Heart left ventricle (tissue), 16 donors: Measurements from ENCODE around the gene BBS5. TPM values are rescaled to one million over a fixed set of nuclear protein-coding genes. Genes with fewer than 3 reads are reported as not detected.
A peak's percentile ranks its signal among the peaks of the same experiment; 100 is the strongest.
"Not testable (repeated sequence)": the region's sequence is repeated elsewhere in the genome, so short reads cannot be mapped to it uniquely, and the experiment has no call there.

ENCODE experiments used
- ATAC-seq, 4 donors: fragments of 200-7000 bp; cut with Tn5 transposase; one replicate each; pipeline ENCODE4 v1.9.1; 2020 to 2022; ENCODE audit warnings: moderate library complexity in 4 of 4, mild to moderate bottlenecking in 3 of 4, moderate number of reproducible peaks in 1 of 4
- DNase-seq, 5 donors: peaks; one replicate each; pipeline ENCODE4 v3.0.0-alpha.2; 2020
- H3K27ac ChIP-seq, 12 donors: fragments of 200-600 bp; sonication (generic) in 4 of 12; one replicate each; pipeline versions ENCODE4 v1.5.0 to v1.8.0; 2016 to 2022; ENCODE audit warnings: mild to moderate bottlenecking in 2 of 12
- H3K27me3 ChIP-seq, 9 donors: fragments of 200-600 bp; sonication (generic) in 2 of 9; one replicate each; pipeline versions ENCODE4 v1.5.1 to v1.8.0; 2016 to 2022; ENCODE audit warnings: mild to moderate bottlenecking in 3 of 9
- H3K36me3 ChIP-seq, 9 donors: fragments of 200-600 bp; sonication (generic) in 2 of 9; one replicate each; pipeline versions ENCODE4 v1.5.0 to v1.8.0; 2018 to 2022; ENCODE audit warnings: mild to moderate bottlenecking in 2 of 9
- H3K4me1 ChIP-seq, 12 donors: fragments of 200-600 bp; sonication (generic) in 4 of 12; one replicate each; pipeline versions ENCODE4 v1.5.0 to v1.8.0; 2016 to 2022; ENCODE audit warnings: mild to moderate bottlenecking in 3 of 12
- H3K4me3 ChIP-seq, 12 donors: fragments of 200-600 bp; sonication (generic) in 4 of 12; one replicate each; pipeline versions ENCODE4 v1.5.0 to v1.8.0; 2017 to 2022; ENCODE audit warnings: mild to moderate bottlenecking in 9 of 12, moderate library complexity in 4 of 12
- H3K9me3 ChIP-seq, 12 donors: fragments of 200-600 bp; sonication (generic) in 4 of 12; one replicate each; pipeline versions ENCODE4 v1.5.0 to v1.8.0; 2016 to 2022; ENCODE audit warnings: mild to moderate bottlenecking in 1 of 12
- CTCF ChIP-seq, 12 donors: fragments of 200-600 bp; sonication (generic) in 4 of 12; IDR thresholded peaks; one replicate each; pipeline versions ENCODE4 v1.5.0 to v1.8.0; 2018 to 2022; ENCODE audit warnings: antibody characterized with exemption in 12 of 12, mild to moderate bottlenecking in 5 of 12
- POLR2A ChIP-seq, 2 donors: fragments of 450-650 bp; IDR thresholded peaks; one replicate each; pipeline ENCODE4 v1.6.1; 2017; ENCODE audit warnings: antibody characterized with exemption in 2 of 2, mild to moderate bottlenecking in 2 of 2, moderate library complexity in 2 of 2
- WGBS, 4 donors: extraction: QIAGEN DNeasy Blood & Tissue Kit in 2 of 4; methylation state at CpG; one replicate each; pipeline versions ENCODE4 v1.1.5 to v1.1.7; 2013 to 2018; 5-methylcytosine and 5-hydroxymethylcytosine counted together
- intact Hi-C, 10 donors: fragments of 100-400 bp; cut with DNase I; formaldehyde crosslinking; loops; one replicate each; pipeline versions ENCODE4 v1.11.1 to v1.14.2; 2022
- polyA plus RNA-seq, 2 donors: library from polyadenylated mRNA; stranded (reverse); fragments of 200-250 nt; gene quantifications; one replicate each; pipeline ENCODE4 v1.2.3, GENCODE V29; 2013
- total RNA-seq, 9 donors: library from RNA; depleted of rRNA in 2 of 9; stranded (reverse); fragments of >200 nt in 2 of 9; fragmentation: NEBNext Ultra II Directional in 3 of 9; extraction: Animal tissue kit (Norgen Biotek cat#: 25700) in 3 of 9; gene quantifications; one replicate each; pipeline versions ENCODE4 v1.1.0 to v1.2.4, GENCODE V29; 2016 to 2023
- donor health status: ischemic (EF 13 %, LVEDD 7.1; RV severe dilation, severe dysfunction).
- donor health status: healthy with polysubstance abuse.
- donor health status: DM: no; HTN: yes; CAD: no.
- donor health status: DM: no; HTN: no; CAD: no.
- donor health status: ischemic (EF 25% LVEDD 6.9; RV normal size, moderate dysfunction).
- donor health status: ischemic (EF 25% LVEDD 5.7; RV mildly dilated, moderate dysfunction).
- donor health status: healthy.
- donor health status: DM: yes; HTN: yes; CAD: no.
- donor health status: ischemic (EF 35%, LVEDD 5.7; RV mildly dilated, moderate dysfunction).
- donor health status: nonischemic (EF 11% LVEDD 7.7; RV severe dilation, severe dysfunction).
- donor health status: DM: yes; HTN: yes; CAD: no.
- donor health status: PGD.
- donor health status: ischemic (EF 29% LVEDD 5.4; RV normal size, mild dysfunction).
- donor health status: nonischemic (EF 23%, LVEDD 6.1; RV moderate dilation, normal function).

Gene BBS5
- total and polyA plus RNA-seq, 11 donors: 4.4 to 9.5 (median 7.9) TPM

DNA sequence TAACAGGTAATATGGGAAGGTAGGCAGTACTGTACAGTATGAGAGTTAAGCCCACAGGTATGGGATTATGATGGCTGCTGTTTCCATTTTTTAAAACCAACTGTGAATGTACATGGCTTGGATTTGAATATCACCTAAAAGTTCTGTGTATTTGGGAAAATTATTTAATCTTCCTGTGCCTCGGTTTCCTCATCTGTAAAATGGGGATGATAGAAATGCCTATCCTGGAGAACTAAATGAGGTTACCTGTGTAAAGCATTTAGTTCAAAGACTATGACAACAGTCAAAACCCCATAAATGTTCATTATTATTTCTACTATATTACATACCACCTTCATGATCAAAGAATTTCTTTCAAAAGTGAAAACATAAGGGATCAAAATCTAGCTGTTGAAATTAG is 33.8 kb downstream of the BBS5 start:
- no peak for TF ChIP-seq POLR2A (IDR thresholded peaks at IDR 0.05)
- no peak for TF ChIP-seq CTCF (IDR thresholded peaks at IDR 0.05)
- ATAC-seq (no peak), DNase-seq (no peak)
- H3K4me3 ChIP-seq: peak overlapping the region in 5 of 12 donors; percentile 38 to 52 (median 47)
- no peaks in the 10 kb centered on the region for H3K27me3 ChIP-seq
- H3K4me1 ChIP-seq: peaks cover 0 to 27% (median 5%) of the 10 kb centered on the region in 12 donors
- peak overlapping the region in 10 of 12 donors; percentile 34 to 83 (median 60) for H3K27ac ChIP-seq
- no peaks in the 10 kb centered on the region for H3K9me3 ChIP-seq
- WGBS, 4 donors: 95 to 100% (median 99%) methylated on average over 1 of the region's 1 CpG
- H3K36me3 ChIP-seq: peaks cover 0 to 7% (median 0%) of the 10 kb centered on the region in 9 donors
- intact Hi-C loops: no loop called here

DNA sequence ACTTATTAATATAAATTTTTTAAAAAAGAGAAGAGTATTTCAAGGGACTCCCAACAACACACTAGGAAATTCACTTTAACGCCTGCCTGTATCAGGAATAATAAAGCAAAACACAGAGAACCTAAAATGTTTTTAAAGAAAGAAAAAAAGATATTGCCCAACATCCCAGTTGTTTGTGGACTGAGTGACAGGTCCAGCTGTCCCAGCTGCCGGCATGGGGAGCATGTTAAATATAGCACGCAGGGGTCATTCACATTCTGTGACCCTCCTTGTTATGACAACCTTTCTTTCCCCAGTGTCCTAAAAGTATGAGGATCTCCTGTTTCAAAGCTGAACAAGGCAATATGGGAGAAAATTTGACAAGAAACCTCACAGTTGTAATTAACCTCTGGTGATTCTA is 34.6 kb downstream of the BBS5 start:
- Histone ChIP-seq H3K27ac (peak overlapping the region in 9 of 12 donors; percentile 3 to 83 (median 33)), H3K36me3 (peaks cover 0 to 14% (median 2%) of the 10 kb centered on the region in 9 donors), H3K4me3 (peak overlapping the region in 1 of 12 donors; percentile 5), H3K27me3 (no peaks in the 10 kb centered on the region), H3K4me1 (peaks cover 0 to 26% (median 4%) of the 10 kb centered on the region in 12 donors), H3K9me3 (no peaks in the 10 kb centered on the region)
- no peak for TF ChIP-seq CTCF (IDR thresholded peaks at IDR 0.05)
- no peak for TF ChIP-seq POLR2A (IDR thresholded peaks at IDR 0.05)
- intact Hi-C loops: no loop called here
- ATAC-seq (peak in 3 of 4 donors; percentile 62 to 68 (median 65)), DNase-seq (peak in 2 of 5 donors; percentile 26 to 58)
- 36 to 45% (median 40%) methylated on average over 3 of the region's 3 CpGs for WGBS, 4 donors

DNA sequence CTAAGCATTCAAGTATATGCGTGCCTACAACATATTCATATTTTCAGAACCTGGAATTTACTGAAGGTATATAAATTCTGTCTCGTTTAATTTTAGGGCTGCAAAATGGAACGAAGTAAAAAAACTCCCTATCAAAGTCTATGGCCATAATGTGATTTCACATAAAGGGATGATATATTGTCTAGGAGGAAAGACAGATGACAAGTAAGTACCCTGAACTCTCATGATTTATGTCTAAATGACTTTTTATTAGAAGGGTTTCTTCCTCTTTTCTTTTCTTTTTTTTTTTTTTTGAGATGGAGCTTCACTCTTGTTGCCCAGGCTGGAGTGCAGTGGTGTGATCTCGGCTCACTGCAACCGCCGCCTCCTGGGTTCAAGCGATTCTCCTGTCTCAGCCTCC is 35.5 kb downstream of the BBS5 start:
- Histone ChIP-seq H3K4me1 (peaks cover 0 to 20% (median under 1%) of the 10 kb centered on the region in 12 donors), H3K36me3 (peaks cover 0 to 14% (median 2%) of the 10 kb centered on the region in 9 donors), H3K27ac (peak overlapping the region in 2 of 12 donors; percentile 3 to 27)
- ATAC-seq, H3K27me3 ChIP-seq, H3K9me3 ChIP-seq, H3K4me3 ChIP-seq, intact Hi-C loops, DNase-seq: not testable (repeated sequence)
- WGBS, 4 donors: 92 to 94% (median 93%) methylated on average over 7 of the region's 7 CpGs

GRCh38 chr2:169516488-169516995 is 37.2 kb downstream of the BBS5 start:
- peaks cover 0 to 20% (median 0%) of the 10 kb centered on the region in 12 donors for H3K4me1 ChIP-seq
- H3K4me3 ChIP-seq, intact Hi-C loops, DNase-seq, H3K27me3 ChIP-seq, H3K9me3 ChIP-seq: not testable (repeated sequence)
- peaks cover 0 to 25% (median 8%) of the 10 kb centered on the region in 9 donors for H3K36me3 ChIP-seq
- 84 to 93% (median 89%) methylated on average over 10 of the region's 10 CpGs for WGBS, 4 donors
- ATAC-seq: peak in 2 of 4 donors; percentile 51 to 52
- H3K27ac ChIP-seq: peak overlapping the region in 2 of 12 donors; percentile 1 to 48

GRCh38 chr2:169520896-169521295 is 41.6 kb downstream of the BBS5 start:
- Histone ChIP-seq H3K36me3 (peaks cover 0 to 66% (median 13%) of the 10 kb centered on the region in 9 donors), H3K27me3 (no peaks in the 10 kb centered on the region), H3K9me3 (no peaks in the 10 kb centered on the region), H3K27ac (no peak overlapping the region), H3K4me1 (peaks cover 0 to 2% (median 0%) of the 10 kb centered on the region in 12 donors), H3K4me3 (no peak overlapping the region)
- no peak for TF ChIP-seq CTCF (IDR thresholded peaks at IDR 0.05)
- no peak for TF ChIP-seq POLR2A (IDR thresholded peaks at IDR 0.05)
- no peak for DNase-seq
- intact Hi-C loops: loop anchor here in 3 of 10 donors (10.0 kb wide), 2 partner anchors 274 to 404 kb away; partner anchors contain the start of gene SSB (in 2 of the 3)
- no peak for ATAC-seq
